D721Med (cell line): Measurements from ENCODE around the gene TLR3.

Source experiments
- DNase-seq: peaks from one replicate; pipeline ENCODE4 v3.0.0; 2011; ENCODE audit warnings: low spot score; ENCODE audit not compliant: insufficient read length
- FAIRE-seq: peaks from 2 replicates; lab custom pipeline; 2011; peaks lifted over from hg19 to GRCh38; lab: Jason Lieb, UNC
- TF ChIP-seq, protein P1 (sequence below): IDR thresholded peaks from 2 replicates; pipeline ENCODE4 v1.5.1; 2012; ENCODE audit warnings: mild to moderate bottlenecking, control low read depth; ENCODE audit not compliant: insufficient read depth; ENCODE audit errors: missing control alignments

The TLR3 gene

DNA sequence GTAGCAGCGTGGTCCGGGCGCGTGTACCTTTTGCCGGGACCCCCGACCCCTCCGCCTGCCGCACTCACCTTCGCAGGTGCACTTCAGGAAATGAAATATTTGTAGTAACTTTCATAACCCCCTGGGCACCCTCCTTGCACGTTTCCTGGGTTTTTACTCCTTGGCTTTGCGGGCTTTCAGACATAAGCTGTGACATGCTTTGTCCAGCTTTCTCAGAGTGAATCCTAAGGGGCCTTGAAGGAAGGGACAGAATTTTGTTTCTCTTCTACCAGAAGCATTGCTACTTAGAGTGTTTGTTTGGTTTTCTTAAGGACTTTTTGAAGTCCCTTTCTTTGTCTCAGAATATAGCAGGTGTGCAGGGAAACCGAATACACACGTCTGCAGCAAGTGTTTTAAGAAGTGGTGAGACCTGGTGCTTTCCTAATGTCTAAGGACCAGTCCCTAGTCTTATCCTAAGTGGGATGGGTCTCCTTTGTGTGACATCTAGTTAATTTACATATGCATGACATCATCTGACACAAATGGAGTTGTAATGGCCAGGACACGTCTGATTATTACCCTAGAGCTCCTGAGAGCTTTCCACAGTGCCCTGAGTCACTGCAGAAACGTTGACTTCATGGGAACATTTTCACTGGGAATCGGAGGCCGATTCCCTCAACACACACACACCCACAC is 36.8 kb downstream of the TLR3 start:
- TF ChIP-seq, protein P1, sequence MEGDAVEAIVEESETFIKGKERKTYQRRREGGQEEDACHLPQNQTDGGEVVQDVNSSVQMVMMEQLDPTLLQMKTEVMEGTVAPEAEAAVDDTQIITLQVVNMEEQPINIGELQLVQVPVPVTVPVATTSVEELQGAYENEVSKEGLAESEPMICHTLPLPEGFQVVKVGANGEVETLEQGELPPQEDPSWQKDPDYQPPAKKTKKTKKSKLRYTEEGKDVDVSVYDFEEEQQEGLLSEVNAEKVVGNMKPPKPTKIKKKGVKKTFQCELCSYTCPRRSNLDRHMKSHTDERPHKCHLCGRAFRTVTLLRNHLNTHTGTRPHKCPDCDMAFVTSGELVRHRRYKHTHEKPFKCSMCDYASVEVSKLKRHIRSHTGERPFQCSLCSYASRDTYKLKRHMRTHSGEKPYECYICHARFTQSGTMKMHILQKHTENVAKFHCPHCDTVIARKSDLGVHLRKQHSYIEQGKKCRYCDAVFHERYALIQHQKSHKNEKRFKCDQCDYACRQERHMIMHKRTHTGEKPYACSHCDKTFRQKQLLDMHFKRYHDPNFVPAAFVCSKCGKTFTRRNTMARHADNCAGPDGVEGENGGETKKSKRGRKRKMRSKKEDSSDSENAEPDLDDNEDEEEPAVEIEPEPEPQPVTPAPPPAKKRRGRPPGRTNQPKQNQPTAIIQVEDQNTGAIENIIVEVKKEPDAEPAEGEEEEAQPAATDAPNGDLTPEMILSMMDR, result no peak
- no peak for FAIRE-seq
- no peak for DNase-seq

GRCh38 chr4:186107947-186108346 is 39.0 kb downstream of the TLR3 start:
- FAIRE-seq, result no peak
- TF ChIP-seq, protein P1, result no peak
- DNase-seq, result no peak

DNA sequence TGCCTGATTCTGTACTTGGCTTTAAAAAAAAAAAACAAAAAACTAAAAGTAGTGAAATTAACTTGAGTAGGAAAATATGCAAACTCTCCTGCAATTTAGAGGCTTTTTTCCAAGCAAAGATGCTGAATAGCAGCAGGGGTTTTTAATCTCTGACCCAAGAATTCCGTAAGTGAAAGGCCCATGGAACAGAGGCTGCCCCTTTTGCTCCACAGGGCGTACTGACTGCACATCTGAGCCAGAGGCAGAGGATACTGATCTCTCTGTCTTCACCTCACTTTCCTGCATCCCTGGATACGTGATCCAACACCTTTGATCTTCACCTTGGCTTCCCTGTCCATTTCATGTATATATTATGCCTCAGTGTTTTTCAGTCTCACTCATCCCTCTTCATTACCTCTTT is 39.4 kb downstream of the TLR3 start:
- FAIRE-seq (no peak), DNase-seq (no peak)
- TF ChIP-seq, protein P1, result no peak

- no peak for DNase-seq
- TF ChIP-seq, protein P1, result no peak
- no peak for FAIRE-seq
Observed at GRCh38 chr4:186109245-186109644, 40.3 kb downstream of the TLR3 start.

GRCh38 chr4:186116697-186117096 is 47.7 kb downstream of the TLR3 start:
- DNase-seq (no peak), FAIRE-seq (no peak)
- TF ChIP-seq, protein P1, result no peak

DNA sequence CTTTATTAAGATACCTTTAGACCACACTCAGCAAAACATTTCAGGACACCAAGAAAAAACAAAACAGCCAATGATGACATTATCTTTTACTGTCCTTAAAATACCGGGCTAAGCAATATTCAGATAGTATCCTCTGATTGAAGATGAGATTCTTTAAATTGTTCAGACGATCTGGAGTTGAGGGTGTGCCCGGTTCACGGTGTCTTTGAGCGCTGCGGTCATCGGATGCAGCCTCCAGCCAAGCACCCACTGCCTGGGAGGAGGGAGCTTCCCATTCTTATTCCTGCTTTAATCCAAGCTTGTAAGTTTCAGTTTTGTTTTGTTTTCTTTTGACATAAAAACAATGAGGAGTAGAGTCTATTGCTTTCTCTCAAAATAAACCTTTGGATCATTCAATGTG is 49.6 kb downstream of the TLR3 start:
- FAIRE-seq, result no peak
- TF ChIP-seq, protein P1, result no peak
- DNase-seq, result no peak

DNA sequence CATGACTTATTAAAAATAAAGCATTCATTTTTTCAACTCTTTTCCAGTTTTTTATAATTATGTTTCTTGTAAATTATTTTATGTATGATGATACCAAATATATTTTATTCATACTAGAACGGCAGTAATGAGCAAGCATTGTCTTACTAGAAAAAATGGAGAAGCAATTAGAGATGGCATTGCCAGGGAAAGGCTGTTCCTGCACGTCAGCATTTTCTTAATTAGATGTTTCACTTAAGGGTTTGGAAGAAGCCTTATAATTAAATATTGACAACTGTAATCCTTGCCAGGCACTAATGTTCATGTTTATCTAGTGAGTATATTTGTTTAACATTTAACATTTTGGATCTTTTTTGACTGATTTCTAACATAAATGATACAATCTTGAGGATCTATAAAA is 52.1 kb downstream of the TLR3 start:
- no peak for DNase-seq
- no peak for FAIRE-seq
- TF ChIP-seq, protein P1, result no peak
